Psoas muscle (tissue), 8 donors: ENCODE measurements around the gene GIPC3. TPM values are rescaled to one million over a fixed set of nuclear protein-coding genes. Genes with fewer than 3 reads are reported as not detected.
A peak's percentile ranks its signal among the peaks of the same experiment; 100 is the strongest.

Experiments used
- ATAC-seq, 4 donors: fragments of 200-7000 bp; cut with Tn5 transposase; one replicate each; pipeline ENCODE4 v1.9.1; 2020; ENCODE audit warnings: moderate library complexity in 3 of 4, mild to moderate bottlenecking in 2 of 4
- DNase-seq, 2 donors: peaks; one replicate each; pipeline ENCODE4 v3.0.0-alpha.2; 2020
- H3K27ac ChIP-seq: fragments of 200-600 bp; one replicate; pipeline ENCODE4 v1.8.0; 2022
- H3K27me3 ChIP-seq, 3 donors: fragments of 200-600 bp in 1 of 3; one replicate each; pipeline versions ENCODE4 v1.6.1 to v1.8.0; 2013 to 2022; ENCODE audit warnings: low read length in 2 of 3, mild to moderate bottlenecking in 2 of 3, moderate library complexity in 1 of 3; ENCODE audit not compliant: insufficient read depth in 3 of 3
- H3K36me3 ChIP-seq, 2 donors: fragments of 200-600 bp in 1 of 2; one replicate each; pipeline versions ENCODE4 v1.6.1 to v1.8.0; 2013 to 2022; ENCODE audit warnings: low read depth in 1 of 2, mild to moderate bottlenecking in 1 of 2, moderate library complexity in 1 of 2; ENCODE audit not compliant: insufficient read depth in 1 of 2
- H3K4me1 ChIP-seq: fragments of 200-600 bp; one replicate; pipeline ENCODE4 v1.8.0; 2022
- H3K4me3 ChIP-seq: fragments of 200-600 bp; one replicate; pipeline ENCODE4 v1.8.0; 2022; ENCODE audit warnings: mild to moderate bottlenecking
- H3K9me3 ChIP-seq: fragments of 200-600 bp; one replicate; pipeline ENCODE4 v1.8.0; 2022
- CTCF ChIP-seq: fragments of 200-600 bp; IDR thresholded peaks from one replicate; pipeline ENCODE4 v1.8.0; 2022; ENCODE audit warnings: antibody characterized with exemption
- WGBS, 3 donors: extraction: QIAGEN DNeasy Blood & Tissue Kit; methylation state at CpG; one replicate each; pipeline versions ENCODE4 v1.1.6 to v1.1.7; 2013; 5-methylcytosine and 5-hydroxymethylcytosine counted together
- intact Hi-C, 2 donors: fragments of 100-400 bp; cut with DNase I; formaldehyde crosslinking; loops; one replicate each; pipeline versions ENCODE4 v1.11.0 to v1.14.2; 2022
- polyA plus RNA-seq, 3 donors: library from polyadenylated mRNA; stranded (reverse); fragments of 200-250 nt; gene quantifications; one replicate each; pipeline ENCODE4 v1.2.3, GENCODE V29; 2013
- total RNA-seq, 4 donors: library from RNA; stranded (reverse); fragmentation: NEBNext Ultra II Directional in 2 of 4; extraction: Animal tissue kit (Norgen Biotek cat#: 25700) in 2 of 4; gene quantifications; one replicate each; pipeline versions ENCODE4 v1.2.1 to v1.2.4, GENCODE V29; 2021 to 2023
- donor health status: healthy with polysubstance abuse.
- donor health status: DM: no; HTN: no; CAD: no; lungs with moderate emphysema.
- donor health status: Bipolar disorder and iron deficiency.
- donor health status: healthy.
- donor health status: DM: yes; HTN: yes; CAD: no.
- donor health status: DM: no; HTN: no; CAD: no.
- donor health status: DM: no; HTN: no; CAD: no.
- donor health status: DM: yes; HTN: yes; CAD: no.

Gene GIPC3
- total and polyA plus RNA-seq, 7 donors = 0.30 to 1.1 (median 0.45) TPM

DNA sequence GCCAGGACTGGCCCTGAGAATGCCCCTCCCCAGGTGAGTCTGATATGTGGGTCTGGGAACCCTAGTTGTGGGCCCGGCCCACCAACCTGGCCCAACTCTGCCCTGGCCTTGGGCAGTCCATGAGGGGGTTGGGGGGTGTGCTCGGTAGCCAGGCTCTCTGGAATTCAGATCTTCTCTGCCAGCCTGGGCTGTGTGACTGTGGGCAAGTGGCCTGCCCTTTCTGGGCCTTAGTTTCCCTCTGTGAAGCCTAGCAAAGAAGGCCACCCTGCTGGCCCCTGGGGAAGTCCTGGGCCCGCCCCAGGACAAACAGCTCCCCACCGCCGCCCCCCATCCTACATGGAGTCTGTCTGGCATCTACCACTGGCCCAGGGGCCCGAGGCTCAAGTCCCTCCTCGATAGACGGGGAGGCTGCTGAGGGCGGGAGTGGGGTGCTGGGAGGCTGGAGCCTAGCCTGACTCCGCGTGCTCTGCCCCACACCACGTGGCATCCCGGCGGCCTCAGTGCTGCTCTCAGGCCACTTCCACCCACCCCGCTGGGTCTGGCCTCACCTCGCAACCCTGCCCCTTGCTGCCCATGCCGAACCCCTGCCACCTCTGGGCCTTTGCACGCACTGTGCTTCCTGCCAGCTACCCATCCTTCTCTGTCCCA, 29.7 kb downstream of the GIPC3 start:
- Histone ChIP-seq H3K9me3 (no peaks in the 10 kb centered on the region), H3K36me3 (peaks cover 0 to 62% of the 10 kb centered on the region in 2 donors), H3K27ac (no peak overlapping the region), H3K4me3 (no peak overlapping the region), H3K4me1 (peaks cover 7% of the 10 kb centered on the region), H3K27me3 (no peaks in the 10 kb centered on the region)
- ATAC-seq (no peak), DNase-seq (no peak)
- 88 to 93% (median 90%) methylated on average over 17 to 18 of the region's 18 CpGs for WGBS, 3 donors
- no peak for TF ChIP-seq CTCF
- intact Hi-C loops = loop anchor here (5.0 to 10.0 kb wide), 2 partner anchors 38 to 310 kb away; no protein-coding TSS in a partner anchor

- H3K9me3 ChIP-seq = no peaks in the 10 kb centered on the region
- H3K27me3 ChIP-seq = no peaks in the 10 kb centered on the region
- H3K27ac ChIP-seq = no peak overlapping the region
- intact Hi-C loops = loop anchor here (5.0 to 10.0 kb wide), 2 partner anchors 38 to 311 kb away; no protein-coding TSS in a partner anchor
- ATAC-seq (no peak), DNase-seq (peak in 1 of 2 donors; percentile 5)
- no peak for TF ChIP-seq CTCF
- WGBS, 3 donors = 90 to 93% (median 92%) methylated on average over 25 to 26 of the region's 26 CpGs
- H3K4me1 ChIP-seq = peaks cover 7% of the 10 kb centered on the region
- H3K36me3 ChIP-seq = peaks cover 0 to 68% of the 10 kb centered on the region in 2 donors
- H3K4me3 ChIP-seq = no peak overlapping the region
These were observed 30.4 kb downstream of the GIPC3 start for GRCh38 chr19:3615524-3616135.

DNA sequence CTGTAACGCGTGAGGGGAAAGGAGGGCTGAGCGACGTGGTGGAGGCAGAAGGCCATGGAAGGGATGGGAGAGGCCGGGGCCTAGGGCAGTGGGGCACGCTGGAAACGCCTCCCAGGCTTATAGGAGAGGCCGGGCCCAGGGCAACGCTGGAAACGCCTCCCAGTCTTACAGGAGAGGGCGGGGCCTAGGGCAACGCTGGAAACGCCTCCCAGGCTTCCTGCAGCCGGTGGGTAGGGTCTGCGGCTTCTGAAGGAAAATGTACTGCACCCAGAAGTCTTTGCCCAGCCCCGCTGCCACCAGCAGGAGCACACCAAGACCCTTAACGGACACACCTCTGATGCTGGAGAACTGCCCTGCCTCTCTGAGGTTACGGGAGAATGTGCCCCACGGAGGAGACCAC, 32.2 kb downstream of the GIPC3 start:
- no peaks in the 10 kb centered on the region for H3K27me3 ChIP-seq
- ATAC-seq (no peak), DNase-seq (no peak)
- H3K4me1 ChIP-seq = peaks cover 7% of the 10 kb centered on the region
- intact Hi-C loops = loop anchor here (5.0 to 10.0 kb wide), 2 partner anchors 40 to 313 kb away; no protein-coding TSS in a partner anchor
- H3K4me3 ChIP-seq = no peak overlapping the region
- no peak for TF ChIP-seq CTCF
- no peak overlapping the region for H3K27ac ChIP-seq
- peaks cover 0 to 66% of the 10 kb centered on the region in 2 donors for H3K36me3 ChIP-seq
- 67 to 68% (median 68%) methylated on average over 18 to 19 of the region's 19 CpGs for WGBS, 3 donors
- no peaks in the 10 kb centered on the region for H3K9me3 ChIP-seq

- peak; percentile 88 for TF ChIP-seq CTCF
- no peaks in the 10 kb centered on the region for H3K27me3 ChIP-seq
- H3K4me3 ChIP-seq = no peak overlapping the region
- ATAC-seq (peak; percentile 82 to 93 (median 87)), DNase-seq (peak; percentile 80 to 88)
- H3K4me1 ChIP-seq = peaks cover 7% of the 10 kb centered on the region
- intact Hi-C loops = loop anchor here (2.0 to 10.0 kb wide), 3 partner anchors 41 to 313 kb away; no protein-coding TSS in a partner anchor
- WGBS, 3 donors = 36 to 44% (median 39%) methylated on average over 29 to 31 of the region's 31 CpGs
- H3K9me3 ChIP-seq = no peaks in the 10 kb centered on the region
- no peak overlapping the region for H3K27ac ChIP-seq
- H3K36me3 ChIP-seq = peaks cover 0 to 68% of the 10 kb centered on the region in 2 donors
These were observed 33.0 kb downstream of the GIPC3 start for GRCh38 chr19:3618144-3618810.
